Neural progenitor cell (in vitro differentiated cells): ENCODE data around the gene NHEJ1.

Experiments
- CTCF ChIP-seq: fragments of 200-600 bp; sonication (generic); IDR thresholded peaks from 2 replicates; pipeline ENCODE4 v1.5.1; 2017; ENCODE audit warnings: antibody characterized with exemption, mild to moderate bottlenecking
- EZH2 ChIP-seq: fragments of 200-600 bp; sonication (generic); IDR thresholded peaks from 2 replicates; pipeline ENCODE4 v1.6.1; 2017; ENCODE audit warnings: antibody characterized with exemption, mild to moderate bottlenecking, moderate library complexity
- EZH2phosphoT487 ChIP-seq: fragments of 200-600 bp; sonication (generic); IDR thresholded peaks from 2 replicates; pipeline ENCODE4 v1.6.1; 2017; ENCODE audit warnings: antibody characterized with exemption

DNA sequence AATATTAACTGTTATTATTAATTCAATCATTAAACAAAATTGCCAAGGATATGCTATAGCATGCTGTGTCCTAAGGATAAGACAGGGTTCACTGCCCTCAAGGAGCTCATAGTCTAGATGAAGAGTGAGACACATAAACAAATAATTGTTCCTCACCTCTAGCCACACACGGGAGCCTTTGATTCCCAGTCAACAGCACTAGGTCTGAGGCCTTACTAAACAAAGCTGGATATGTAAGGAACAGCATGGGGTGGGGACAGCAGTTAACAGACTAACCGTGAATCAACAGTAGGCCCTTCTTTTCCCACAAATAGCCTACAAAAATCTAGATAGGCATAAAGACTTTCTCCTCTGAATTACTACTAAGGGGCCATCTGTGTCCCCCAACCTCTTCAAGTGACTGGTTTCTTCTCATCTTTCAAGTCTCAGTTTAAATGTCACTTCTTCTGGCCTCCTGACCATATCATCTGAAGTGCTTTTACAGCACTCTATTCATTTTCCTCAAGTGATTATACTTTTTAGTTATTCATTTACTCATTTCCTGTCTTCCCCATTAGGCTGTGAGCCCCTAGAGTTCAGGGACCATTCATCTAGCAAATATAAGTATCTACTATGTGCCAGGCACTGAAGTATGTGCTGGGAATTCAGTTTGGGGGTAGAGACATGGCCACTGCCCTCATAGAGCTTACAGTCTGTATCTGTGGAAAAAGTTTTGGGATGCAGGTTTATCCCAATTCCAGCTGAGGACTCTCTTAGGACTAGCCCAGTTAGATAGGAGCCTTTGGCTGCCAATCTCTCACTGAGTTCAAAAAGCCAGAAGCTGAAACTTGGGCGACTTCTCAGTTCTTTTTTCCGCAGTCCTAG lies 69.9 kb downstream of the NHEJ1 start:
- TF ChIP-seq CTCF (no peak), EZH2 (no peak), EZH2phosphoT487 (no peak)
